ENCODE data around the gene SCAMP4. TPM values are rescaled to one million over a fixed set of nuclear protein-coding genes. Genes with fewer than 3 reads are reported as not detected.

Gene SCAMP4
- total and polyA plus RNA-seq, 2 of the 13 experiments (the other 11 are each of a cell fraction or from before 2014, with no cell fraction given): 10.7 to 13.7 TPM

- TF ChIP-seq TERF1 (CRISPR knock-in tag; IDR thresholded peaks at IDR 0.05) (no peak), IKZF4 (CRISPR knock-in tag; IDR thresholded peaks at IDR 0.05; ENCODE audit: borderline replicate concordance, low read depth, not compliant biosample characterization) (no peak), ZMAT5 (CRISPR knock-in tag; IDR thresholded peaks at IDR 0.05; ENCODE audit: borderline replicate concordance, low read depth) (no peak), TMF1 (CRISPR knock-in tag; IDR thresholded peaks at IDR 0.05; ENCODE audit: low read depth) (no peak), ZNF709 (CRISPR knock-in tag; IDR thresholded peaks at IDR 0.05) (peak; percentile 32; the same call in 1 of the 2 replicates), FOXJ3 (CRISPR knock-in tag; IDR thresholded peaks at IDR 0.05; ENCODE audit: borderline replicate concordance) (peak; percentile 84), HINFP (CRISPR knock-in tag; IDR thresholded peaks at IDR 0.05; ENCODE audit: low read depth) (no peak), ZNF639 (CRISPR knock-in tag; conservative IDR thresholded peaks at IDR 0.05) (peak; percentile 95), MNT (IDR thresholded peaks at IDR 0.05) (no peak), NR2C2 (CRISPR knock-in tag; IDR thresholded peaks at IDR 0.05; ENCODE audit: borderline replicate concordance) (peak; percentile 93), ZNF441 (CRISPR knock-in tag; IDR thresholded peaks at IDR 0.05; ENCODE audit: borderline replicate concordance) (peak; percentile 27; the same call in 1 of the 2 replicates), MTF2 (CRISPR knock-in tag; IDR thresholded peaks at IDR 0.05; ENCODE audit: borderline replicate concordance) (no peak), ZNF710 (CRISPR knock-in tag; IDR thresholded peaks at IDR 0.05; ENCODE audit: borderline replicate concordance) (no peak), ATF2 (CRISPR knock-in tag; IDR thresholded peaks at IDR 0.05) (peak; percentile 58; the same call in 1 of the 2 replicates), TBL1XR1 (IDR thresholded peaks at IDR 0.05; ENCODE audit: borderline replicate concordance, low read length, partially characterized antibody) (peak; percentile 15), SRSF1 (optimal IDR thresholded peaks at IDR 0.05; ENCODE audit: low read depth, low read length) (no peak), ZNF296 (CRISPR knock-in tag; conservative IDR thresholded peaks at IDR 0.05) (peak; percentile 68; the same call in 1 of the 2 replicates)
Measured at GRCh38 chr19:1871140-1871597, 34.0 kb upstream of the SCAMP4 start (continued).

Measured in HepG2 (cell line).